ENCODE data around the gene PPP2R5D. TPM values are rescaled to one million over a fixed set of nuclear protein-coding genes. Genes with fewer than 3 reads are reported as not detected.

Gene PPP2R5D
- total RNA-seq, 1 donor from 2014 or later: 32.7 TPM

GRCh38 chr6:43016943-43017334, 32.6 kb downstream of the PPP2R5D start:
- Histone ChIP-seq H3K27ac (replicated peaks) (peak overlapping the region; percentile 89), H3K27me3 (ENCODE audit: low read depth) (no peaks in the 10 kb centered on the region), H3K36me3 (peaks cover 42% of the 10 kb centered on the region), H3K9me3 (replicated peaks) (no peaks in the 10 kb centered on the region), H3K4me3 (peak overlapping the region; percentile 83), H3K4me1 (peaks cover 75% of the 10 kb centered on the region)
- DNase-seq: peak; percentile 40
- intact Hi-C loops (cut with micrococcal nuclease): no loop called here
- TF ChIP-seq CTCF (IDR thresholded peaks at IDR 0.05; ENCODE audit: borderline replicate concordance): no peak

GRCh38 chr6:43019152-43019551, 34.8 kb downstream of the PPP2R5D start:
- Histone ChIP-seq H3K9me3 (replicated peaks) (no peaks in the 10 kb centered on the region), H3K36me3 (peaks cover 38% of the 10 kb centered on the region), H3K27me3 (ENCODE audit: low read depth) (no peaks in the 10 kb centered on the region), H3K27ac (replicated peaks) (no peak overlapping the region), H3K4me1 (peaks cover 80% of the 10 kb centered on the region), H3K4me3 (no peak overlapping the region)
- TF ChIP-seq CTCF (IDR thresholded peaks at IDR 0.05; ENCODE audit: borderline replicate concordance): no peak
- intact Hi-C loops (cut with micrococcal nuclease): no loop called here
- no peak for DNase-seq

- Histone ChIP-seq H3K4me3 (no peak overlapping the region), H3K27me3 (ENCODE audit: low read depth) (no peaks in the 10 kb centered on the region), H3K4me1 (peaks cover 74% of the 10 kb centered on the region), H3K27ac (replicated peaks) (peak overlapping the region; percentile 88), H3K36me3 (peaks cover 49% of the 10 kb centered on the region), H3K9me3 (replicated peaks) (no peaks in the 10 kb centered on the region)
- TF ChIP-seq CTCF (IDR thresholded peaks at IDR 0.05; ENCODE audit: borderline replicate concordance): no peak
- intact Hi-C loops (cut with micrococcal nuclease): no loop called here
- no peak for DNase-seq
These were observed 35.8 kb downstream of the PPP2R5D start for GRCh38 chr6:43020052-43020705.

- H3K27me3 ChIP-seq (ENCODE audit: low read depth): no peaks in the 10 kb centered on the region
These were observed 36.5 kb downstream of the PPP2R5D start for GRCh38 chr6:43020847-43021246.

GRCh38 chr6:43021270-43022047, 37.1 kb downstream of the PPP2R5D start, which contains the start of gene RRP36:
Gene RRP36 (plus strand): TSS chr6:43021623. CDS start chr6:43021655, 32 bp downstream.
- intact Hi-C loops (cut with micrococcal nuclease): no loop called here
- Histone ChIP-seq H3K4me3 (peak within 1 kb of the TSS; percentile 96), H3K27me3 (ENCODE audit: low read depth) (no peaks in the 10 kb centered on the region), H3K4me1 (peaks cover 61% of the 10 kb centered on the region), H3K27ac (replicated peaks) (peak within 1 kb of the TSS; percentile 88), H3K9me3 (replicated peaks) (no peaks in the 10 kb centered on the region), H3K36me3 (peaks cover 61% of the 10 kb centered on the region)
- no peak for TF ChIP-seq CTCF (IDR thresholded peaks at IDR 0.05; ENCODE audit: borderline replicate concordance)
- peak; percentile 81 for DNase-seq

More at GRCh38 chr6:43020847-43021246, 36.5 kb downstream of the PPP2R5D start:
- Histone ChIP-seq H3K9me3 (replicated peaks) (no peaks in the 10 kb centered on the region), H3K4me1 (peaks cover 67% of the 10 kb centered on the region), H3K27ac (replicated peaks) (peak overlapping the region; percentile 88), H3K36me3 (peaks cover 55% of the 10 kb centered on the region), H3K4me3 (peak overlapping the region; percentile 96)
- intact Hi-C loops (cut with micrococcal nuclease): no loop called here
- no peak for TF ChIP-seq CTCF (IDR thresholded peaks at IDR 0.05; ENCODE audit: borderline replicate concordance)
- no peak for DNase-seq
